ENCODE data around the gene PRR14L. TPM values are rescaled to one million over a fixed set of nuclear protein-coding genes. Genes with fewer than 3 reads are reported as not detected.
A peak's percentile ranks its signal among the peaks of the same experiment; 100 is the strongest.
"Not testable (repeated sequence)": the region's sequence is repeated elsewhere in the genome, so short reads cannot be mapped to it uniquely, and the experiment has no call there.

Gene PRR14L
- total and polyA plus RNA-seq, 2 donors (not counting 3 experiments of a cell fraction or from before 2014, with no cell fraction given), result 13.1 to 53.8 TPM

GRCh38 chr22:31768422-31769059 lies 18.6 kb upstream of the PRR14L start:
- no peak for FAIRE-seq
- CTCF ChIA-PET, result interaction anchor here (0.6 kb wide), 1 partner anchor 10 kb away, joined by 4 read pairs; no protein-coding TSS in a partner anchor
- dilution Hi-C loops (cut with MboI; ENCODE audit: extremely low pct_ligation_motif_present, low sequenced_read_pairs), result no loop called here

GRCh38 chr22:31764785-31765184 lies 14.9 kb upstream of the PRR14L start:
- no peaks in the 10 kb centered on the region for H3K79me2 ChIP-seq (ENCODE audit: control insufficient read depth, insufficient read depth, low read length)
- H3K36me3 ChIP-seq (ENCODE audit: control insufficient read depth in 2 of 2, extremely low read depth in 1 of 2, insufficient read depth in 2 of 2, low read length in 2 of 2), result peaks cover 2 to 9% of the 10 kb centered on the region in 2 experiments
- TF ChIP-seq JUN (IDR thresholded peaks at IDR 0.05; ENCODE audit: borderline replicate concordance, insufficient read depth, insufficient read length, low read depth) (peak; percentile 18), POLR2A (IDR thresholded peaks at IDR 0.05; ENCODE audit: low read depth, low read length) (no peak), MYC (IDR thresholded peaks at IDR 0.05; ENCODE audit: low read depth, low read length) (no peak)
- H3K4me2 ChIP-seq (ENCODE audit: insufficient read depth, low read length), result no peak overlapping the region
- no peaks in the 10 kb centered on the region for H3K4me1 ChIP-seq (ENCODE audit: control insufficient read depth, extremely low read depth, insufficient read depth, low read length)
- H3K9ac ChIP-seq (replicated peaks; ENCODE audit: extremely low read depth, insufficient read depth, low read length), result no peak overlapping the region
- no peaks in the 10 kb centered on the region for H3K9me3 ChIP-seq (replicated peaks; ENCODE audit: control insufficient read depth, insufficient read depth, low read length)
- POLR2A ChIA-PET, result no interaction called here
- dilution Hi-C loops (cut with MboI; ENCODE audit: extremely low pct_ligation_motif_present, low sequenced_read_pairs) (no loop called here), intact Hi-C loops (cut with micrococcal nuclease) (no loop called here)
- H3K4me3 ChIP-seq (replicated peaks in 1 of 3; ENCODE audit: insufficient read depth in 1 of 3, low read depth in 1 of 3, low read length in 3 of 3), result no peak overlapping the region
- H3K27ac ChIP-seq (ENCODE audit: insufficient read depth, low read depth, low read length), result peak overlapping the region; percentile 53
- DNase-seq (ENCODE audit: low read depth, low spot score) (no peak), FAIRE-seq (no peak)
- no TSS peak for BruUV-seq (replicated peaks)
- H3K9me1 ChIP-seq (replicated peaks; ENCODE audit: control insufficient read depth, extremely low read depth, insufficient read depth, low read length), result no peaks in the 10 kb centered on the region
- CTCF ChIA-PET, result interaction anchor here (1.9 kb wide), 1 partner anchor 99 kb away, joined by 6 read pairs; no protein-coding TSS in a partner anchor
- no peaks in the 10 kb centered on the region for H4K20me1 ChIP-seq (replicated peaks; ENCODE audit: control insufficient read depth, extremely low read depth, insufficient read depth, low read length)
- no peak overlapping the region for H2AFZ ChIP-seq (ENCODE audit: low read depth, low read length)
- no peaks in the 10 kb centered on the region for H3K27me3 ChIP-seq (ENCODE audit: control insufficient read depth in 2 of 2, insufficient read depth in 2 of 2, low read length in 2 of 2)

More at GRCh38 chr22:31768422-31769059, 18.6 kb upstream of the PRR14L start:
- intact Hi-C loops (cut with micrococcal nuclease), result no loop called here
- Histone ChIP-seq H2AFZ (ENCODE audit: low read depth, low read length) (no peak overlapping the region), H3K36me3 (ENCODE audit: control insufficient read depth in 2 of 2, extremely low read depth in 1 of 2, insufficient read depth in 2 of 2, low read length in 2 of 2) (peaks cover 2 to 11% of the 10 kb centered on the region in 2 experiments), H3K9me1 (replicated peaks; ENCODE audit: control insufficient read depth, extremely low read depth, insufficient read depth, low read length) (no peaks in the 10 kb centered on the region), H3K27ac (ENCODE audit: insufficient read depth, low read depth, low read length) (no peak overlapping the region), H3K9ac (replicated peaks; ENCODE audit: extremely low read depth, insufficient read depth, low read length) (no peak overlapping the region), H4K20me1 (replicated peaks; ENCODE audit: control insufficient read depth, extremely low read depth, insufficient read depth, low read length) (no peaks in the 10 kb centered on the region), H3K4me1 (ENCODE audit: control insufficient read depth, extremely low read depth, insufficient read depth, low read length) (no peaks in the 10 kb centered on the region), H3K27me3 (ENCODE audit: control insufficient read depth in 2 of 2, insufficient read depth in 2 of 2, low read length in 2 of 2) (no peaks in the 10 kb centered on the region), H3K4me2 (ENCODE audit: insufficient read depth, low read length) (no peak overlapping the region), H3K4me3 (replicated peaks in 1 of 3; ENCODE audit: insufficient read depth in 1 of 3, low read depth in 1 of 3, low read length in 3 of 3) (no peak overlapping the region), H3K79me2 (ENCODE audit: control insufficient read depth, insufficient read depth, low read length) (no peaks in the 10 kb centered on the region), H3K9me3 (replicated peaks; ENCODE audit: control insufficient read depth, insufficient read depth, low read length) (no peaks in the 10 kb centered on the region)
- no peak for DNase-seq (ENCODE audit: low read depth, low spot score)
- no TSS peak for BruUV-seq (replicated peaks)
- TF ChIP-seq MAX (IDR thresholded peaks at IDR 0.05; ENCODE audit: insufficient read depth, insufficient read length), result no peak
- no peak for TF ChIP-seq POLR2AphosphoS5 (IDR thresholded peaks at IDR 0.05; ENCODE audit: insufficient read depth, low read depth, low read length)
- POLR2A ChIA-PET, result no interaction called here

- H3K27ac ChIP-seq (ENCODE audit: insufficient read depth, low read depth, low read length); BruUV-seq (replicated peaks); H3K27me3 ChIP-seq (ENCODE audit: control insufficient read depth in 2 of 2, insufficient read depth in 2 of 2, low read length in 2 of 2); H3K4me1 ChIP-seq (ENCODE audit: control insufficient read depth, extremely low read depth, insufficient read depth, low read length); H3K36me3 ChIP-seq (ENCODE audit: control insufficient read depth in 2 of 2, extremely low read depth in 1 of 2, insufficient read depth in 2 of 2, low read length in 2 of 2); intact Hi-C loops (cut with micrococcal nuclease); H3K9ac ChIP-seq (replicated peaks; ENCODE audit: extremely low read depth, insufficient read depth, low read length); FAIRE-seq; H4K20me1 ChIP-seq (replicated peaks; ENCODE audit: control insufficient read depth, extremely low read depth, insufficient read depth, low read length); DNase-seq (ENCODE audit: low read depth, low spot score); H3K9me3 ChIP-seq (replicated peaks; ENCODE audit: control insufficient read depth, insufficient read depth, low read length); H3K9me1 ChIP-seq (replicated peaks; ENCODE audit: control insufficient read depth, extremely low read depth, insufficient read depth, low read length); H3K4me3 ChIP-seq (replicated peaks in 1 of 3; ENCODE audit: insufficient read depth in 1 of 3, low read depth in 1 of 3, low read length in 3 of 3); POLR2A ChIA-PET; H3K4me2 ChIP-seq (ENCODE audit: insufficient read depth, low read length); H2AFZ ChIP-seq (ENCODE audit: low read depth, low read length): not testable (repeated sequence)
- dilution Hi-C loops (cut with MboI; ENCODE audit: extremely low pct_ligation_motif_present, low sequenced_read_pairs), result loop anchor here (10.0 kb wide), 1 partner anchor 196 kb away; no protein-coding TSS in a partner anchor
- CTCF ChIA-PET, result interaction anchor here (1.4 kb wide), 1 partner anchor 93 kb away, joined by 6 read pairs; no protein-coding TSS in a partner anchor
- H3K79me2 ChIP-seq (ENCODE audit: control insufficient read depth, insufficient read depth, low read length), result peaks cover 10% of the 10 kb centered on the region
Measured at GRCh38 chr22:31758860-31759259, 8.9 kb upstream of the PRR14L start.

Data from endothelial cell of umbilical vein (primary cell).